Transverse colon (tissue), 4 donors: ENCODE measurements around the gene TRIM44.

Experiments
- CTCF ChIP-seq, 5 experiments: fragments of 200-600 bp in 3 of 5; fragments of 450-650 bp in 2 of 5; sonication (generic) in 3 of 5; IDR thresholded peaks; 1 replicate in 2 of 5; 2 replicates in 3 of 5; pipeline ENCODE4 v1.5.1; 2016 to 2017; ENCODE audit warnings: antibody characterized with exemption in 5 of 5, inconsistent platforms in 3 of 5, mild to moderate bottlenecking in 2 of 5, moderate library complexity in 1 of 5
- EP300 ChIP-seq: sonication (generic); formaldehyde crosslinking; IDR thresholded peaks from one replicate; pipeline ENCODE4 v1.6.1; 2017; ENCODE audit warnings: antibody characterized with exemption, low read depth
- POLR2A ChIP-seq: fragments of 450-650 bp; IDR thresholded peaks from one replicate; pipeline ENCODE4 v1.6.1; 2016; ENCODE audit warnings: antibody characterized with exemption, mild to moderate bottlenecking, moderate library complexity
- POLR2AphosphoS5 ChIP-seq, 3 donors: sonication (generic); formaldehyde crosslinking; IDR thresholded peaks; one replicate each; pipeline ENCODE4 v1.6.1; 2016; ENCODE audit warnings: antibody characterized with exemption in 3 of 3

DNA sequence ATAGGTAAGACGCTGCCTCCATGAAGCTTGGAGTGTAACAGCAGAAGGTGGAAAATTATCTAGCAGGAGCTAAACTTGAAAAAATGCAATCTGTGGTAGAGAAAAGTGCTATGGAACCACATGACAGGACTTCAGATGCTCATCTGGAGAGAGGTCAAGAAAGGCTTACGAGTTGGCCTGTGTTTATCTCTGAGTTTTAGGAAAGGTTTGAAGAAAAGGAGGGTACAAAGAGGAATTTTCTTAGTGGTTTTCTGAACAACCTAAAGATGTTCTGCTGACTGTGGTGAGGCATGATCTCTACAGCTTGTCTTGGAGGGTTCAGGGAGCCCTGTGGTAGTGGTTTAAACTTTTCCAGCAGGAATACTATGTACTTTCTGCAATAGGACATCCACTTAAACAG, 36.1 kb upstream of the TRIM44 start:
- no peak for TF ChIP-seq CTCF (IDR thresholded peaks at IDR 0.05)
- TF ChIP-seq POLR2A = no peak
- no peak for TF ChIP-seq POLR2AphosphoS5 (IDR thresholded peaks at IDR 0.05)
- TF ChIP-seq EP300 = no peak
